A673 (cell line): ENCODE results near the gene MRPS14. TPM values are rescaled to one million over a fixed set of nuclear protein-coding genes. Genes with fewer than 3 reads are reported as not detected.

ENCODE experiments used
- BruUV-seq: library from RNA; stranded (reverse); fragments of 400-500 nt; replicated peaks from 2 replicates; lab custom pipeline; 2021; lab: Mats Ljungman, UMichigan
- CTCF ChIA-PET: fragments of 300-600 bp; sonication (Branson Sonifier 250); formaldehyde crosslinking; loops from one replicate; lab custom pipeline; 2022; ENCODE audit warnings: antibody characterized with exemption; lab: Charles Lee
- POLR2A ChIA-PET: fragments of 300-600 bp; sonication (Branson Sonifier 250); formaldehyde crosslinking; loops from one replicate; lab custom pipeline; 2022; ENCODE audit warnings: antibody characterized with exemption; ENCODE audit not compliant: low non-redundant PET; lab: Charles Lee
- DNase-seq: peaks from one replicate; pipeline ENCODE4 v3.0.0-alpha.2; 2015; ENCODE audit warnings: low spot score
- H3K27ac ChIP-seq: fragments of 200-600 bp; sonication (generic); 2 replicates; pipeline ENCODE4 v1.5.1; 2016; ENCODE audit warnings: mixed run types, low read depth, mild to moderate bottlenecking, mixed read lengths, antibody characterized with exemption, low read length; ENCODE audit not compliant: poor library complexity, severe bottlenecking
- H3K27me3 ChIP-seq: fragments of 200-600 bp; sonication (generic); replicated peaks from 2 replicates; pipeline ENCODE4 v1.6.1; 2017; ENCODE audit warnings: mixed run types, low read depth, mild to moderate bottlenecking, mixed read lengths, antibody characterized with exemption, low read length; ENCODE audit not compliant: insufficient read depth, poor library complexity
- H3K36me3 ChIP-seq: fragments of 200-600 bp; sonication (generic); 2 replicates; pipeline ENCODE4 v1.6.1; 2016; ENCODE audit warnings: mixed run types, mild to moderate bottlenecking, mixed read lengths, antibody characterized with exemption, low read length; ENCODE audit not compliant: insufficient read depth, poor library complexity, severe bottlenecking
- H3K4me1 ChIP-seq: fragments of 200-600 bp; sonication (generic); 2 replicates; pipeline ENCODE4 v1.6.1; 2017; ENCODE audit warnings: mixed run types, mild to moderate bottlenecking, mixed read lengths, antibody characterized with exemption, low read length; ENCODE audit not compliant: insufficient read depth, poor library complexity, severe bottlenecking
- H3K4me3 ChIP-seq: fragments of 200-600 bp; sonication (generic); 2 replicates; pipeline ENCODE4 v1.5.1; 2016; ENCODE audit warnings: low read depth, mixed run types, mild to moderate bottlenecking, mixed read lengths, low read length; ENCODE audit not compliant: poor library complexity, severe bottlenecking
- H3K9me3 ChIP-seq: fragments of 200-600 bp; sonication (generic); 2 replicates; pipeline ENCODE4 v1.6.1; 2016; ENCODE audit warnings: mixed run types, low read depth, mild to moderate bottlenecking, mixed read lengths, antibody characterized with exemption, low read length; ENCODE audit not compliant: poor library complexity, severe bottlenecking
- EZH2 ChIP-seq: fragments of 200-600 bp; sonication (generic); IDR thresholded peaks from 2 replicates; pipeline ENCODE4 v1.6.1; 2017; ENCODE audit warnings: borderline replicate concordance, low read depth, mild to moderate bottlenecking, mixed read lengths, antibody characterized with exemption, low read length; ENCODE audit not compliant: poor library complexity, severe bottlenecking
- intact Hi-C: fragments of 100-400 bp; cut with micrococcal nuclease; formaldehyde crosslinking; loops from one replicate; pipeline ENCODE4 v1.10.0; 2022; ENCODE audit not compliant: unreplicated experiment
- total RNA-seq: library from RNA; stranded (reverse); gene quantifications from 2 replicates; pipeline ENCODE4 v1.2.3, GENCODE V29; 2021
- TF ChIP-seq, protein P1 (sequence below): fragments of 300-800, 200-600 bp; sonication (generic); conservative IDR thresholded peaks from 2 replicates; pipeline ENCODE4 v1.5.1; 2017; ENCODE audit warnings: low read depth, mild to moderate bottlenecking, antibody characterized with exemption, low read length, moderate library complexity, mixed read lengths

MRPS14 gene
- total RNA-seq, 1 experiment from 2014 or later, result 40.1 TPM

DNA sequence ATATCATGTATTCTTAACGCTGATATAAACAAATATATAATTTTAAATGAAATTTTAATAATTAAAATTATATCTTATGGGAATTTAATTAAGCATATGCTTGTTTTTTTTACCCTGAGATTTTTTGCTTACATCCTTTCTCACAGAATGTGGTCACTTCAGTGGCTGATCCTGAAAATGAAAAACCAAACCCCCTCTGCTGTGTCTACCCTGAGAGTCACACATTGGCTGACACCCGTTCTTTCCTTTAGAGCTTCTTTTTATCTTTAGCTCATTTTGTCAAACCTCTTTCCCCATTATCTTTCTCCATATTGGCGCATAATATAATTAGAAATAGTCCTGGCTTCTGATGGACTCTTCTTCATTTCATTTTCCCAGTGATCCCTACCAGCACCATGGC lies 34.2 kb downstream of the MRPS14 start:
- no peaks in the 10 kb centered on the region for H3K9me3 ChIP-seq
- DNase-seq, result no peak
- intact Hi-C loops, result no loop called here
- no peak overlapping the region for H3K27ac ChIP-seq
- H3K36me3 ChIP-seq, result no peaks in the 10 kb centered on the region
- no peaks in the 10 kb centered on the region for H3K4me1 ChIP-seq
- H3K4me3 ChIP-seq, result no peak overlapping the region
- H3K27me3 ChIP-seq, result no peaks in the 10 kb centered on the region
- no TSS peak for BruUV-seq
- TF ChIP-seq EZH2, result no peak
- TF ChIP-seq, protein P1, sequence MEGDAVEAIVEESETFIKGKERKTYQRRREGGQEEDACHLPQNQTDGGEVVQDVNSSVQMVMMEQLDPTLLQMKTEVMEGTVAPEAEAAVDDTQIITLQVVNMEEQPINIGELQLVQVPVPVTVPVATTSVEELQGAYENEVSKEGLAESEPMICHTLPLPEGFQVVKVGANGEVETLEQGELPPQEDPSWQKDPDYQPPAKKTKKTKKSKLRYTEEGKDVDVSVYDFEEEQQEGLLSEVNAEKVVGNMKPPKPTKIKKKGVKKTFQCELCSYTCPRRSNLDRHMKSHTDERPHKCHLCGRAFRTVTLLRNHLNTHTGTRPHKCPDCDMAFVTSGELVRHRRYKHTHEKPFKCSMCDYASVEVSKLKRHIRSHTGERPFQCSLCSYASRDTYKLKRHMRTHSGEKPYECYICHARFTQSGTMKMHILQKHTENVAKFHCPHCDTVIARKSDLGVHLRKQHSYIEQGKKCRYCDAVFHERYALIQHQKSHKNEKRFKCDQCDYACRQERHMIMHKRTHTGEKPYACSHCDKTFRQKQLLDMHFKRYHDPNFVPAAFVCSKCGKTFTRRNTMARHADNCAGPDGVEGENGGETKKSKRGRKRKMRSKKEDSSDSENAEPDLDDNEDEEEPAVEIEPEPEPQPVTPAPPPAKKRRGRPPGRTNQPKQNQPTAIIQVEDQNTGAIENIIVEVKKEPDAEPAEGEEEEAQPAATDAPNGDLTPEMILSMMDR, result no peak
- ChIA-PET POLR2A (no interaction called here), CTCF (no interaction called here)

DNA sequence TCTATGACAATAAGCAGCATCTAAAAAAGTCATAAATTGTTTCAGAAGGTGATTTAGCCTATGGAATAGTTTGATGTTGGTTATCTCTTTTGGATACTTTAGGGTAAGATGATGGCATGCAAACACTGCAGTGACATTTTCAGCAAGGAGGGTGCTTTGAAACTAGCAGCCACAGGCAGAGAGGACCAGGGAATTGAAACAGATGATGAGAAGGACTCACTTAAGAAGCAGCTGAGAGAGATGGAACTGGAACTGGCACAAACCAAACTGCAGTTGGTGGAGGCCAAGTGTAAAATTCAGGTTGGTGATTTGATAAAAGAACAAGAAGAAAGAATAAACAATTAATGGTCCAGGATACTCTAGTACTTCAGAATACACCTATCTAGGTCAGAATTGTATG lies 34.7 kb downstream of the MRPS14 start:
- Histone ChIP-seq H3K27ac (no peak overlapping the region), H3K36me3 (no peaks in the 10 kb centered on the region), H3K27me3 (no peaks in the 10 kb centered on the region), H3K4me3 (no peak overlapping the region), H3K4me1 (no peaks in the 10 kb centered on the region), H3K9me3 (no peaks in the 10 kb centered on the region)
- DNase-seq, result no peak
- TF ChIP-seq, protein P1, result no peak
- no peak for TF ChIP-seq EZH2
- no TSS peak for BruUV-seq
- intact Hi-C loops, result no loop called here
- CTCF ChIA-PET, result no interaction called here
- POLR2A ChIA-PET, result no interaction called here

DNA sequence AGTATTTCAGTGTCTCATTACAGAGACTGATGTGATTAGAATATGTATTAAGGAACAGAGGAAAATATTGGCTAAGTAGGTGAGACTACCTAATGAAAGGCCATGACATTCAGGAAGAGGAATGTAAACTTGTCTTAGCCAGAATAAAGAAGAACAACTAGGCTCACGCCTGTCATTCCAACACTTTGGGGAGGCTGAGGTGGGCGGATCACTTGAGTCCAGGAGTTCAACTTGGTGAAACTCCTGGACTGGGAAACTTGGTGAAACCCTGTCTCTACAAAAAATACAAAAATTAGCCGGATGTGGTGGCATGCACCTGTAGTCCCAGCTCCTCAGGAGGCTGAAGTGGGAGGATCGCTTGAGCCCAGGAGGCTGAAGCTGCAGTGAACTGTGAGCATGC lies 38.3 kb downstream of the MRPS14 start:
- no TSS peak for BruUV-seq
- H3K36me3 ChIP-seq, result no peaks in the 10 kb centered on the region
- ChIA-PET POLR2A (no interaction called here), CTCF (no interaction called here)
- no peak overlapping the region for H3K27ac ChIP-seq
- H3K4me1 ChIP-seq, result no peaks in the 10 kb centered on the region
- no peak for DNase-seq
- intact Hi-C loops, result no loop called here
- TF ChIP-seq, protein P1, result no peak
- TF ChIP-seq EZH2, result no peak
- no peaks in the 10 kb centered on the region for H3K27me3 ChIP-seq
- no peak overlapping the region for H3K4me3 ChIP-seq
- no peaks in the 10 kb centered on the region for H3K9me3 ChIP-seq
